H9 (cell line): Measurements from ENCODE around the gene PLEKHJ1. TPM values are rescaled to one million over a fixed set of nuclear protein-coding genes. Genes with fewer than 3 reads are reported as not detected.

ENCODE experiments used
- DNase-seq: peaks from one replicate; pipeline ENCODE4 v3.0.0-alpha.2; 2017
- H2AFZ ChIP-seq: one replicate; pipeline ENCODE4 v1.6.1; 2013; ENCODE audit warnings: mild to moderate bottlenecking, low read length, control low read depth, moderate library complexity
- H2AK5ac ChIP-seq: 2 replicates; pipeline ENCODE4 v1.6.1; 2013; ENCODE audit warnings: low read length, control low read depth, mixed read lengths; ENCODE audit not compliant: insufficient read length
- H2BK120ac ChIP-seq: one replicate; pipeline ENCODE4 v1.6.1; 2013; ENCODE audit warnings: low read depth, mild to moderate bottlenecking, low read length, control low read depth, inconsistent platforms; ENCODE audit not compliant: poor library complexity, severe bottlenecking
- H2BK12ac ChIP-seq: 2 replicates; pipeline ENCODE4 v1.6.1; 2013; ENCODE audit warnings: low read length, control low read depth, mixed read lengths, low read depth; ENCODE audit not compliant: insufficient read length
- H2BK15ac ChIP-seq: 2 replicates; pipeline ENCODE4 v1.6.1; 2013; ENCODE audit warnings: low read depth, low read length, control low read depth
- H2BK20ac ChIP-seq: one replicate; pipeline ENCODE4 v1.6.1; 2013; ENCODE audit warnings: low read depth, mild to moderate bottlenecking, low read length, control low read depth, inconsistent platforms; ENCODE audit not compliant: poor library complexity, severe bottlenecking
- H2BK5ac ChIP-seq: 2 replicates; pipeline ENCODE4 v1.6.1; 2013; ENCODE audit warnings: low read length, control low read depth, mixed read lengths; ENCODE audit not compliant: insufficient read length
- H3K14ac ChIP-seq: 2 replicates; pipeline ENCODE4 v1.6.1; 2013; ENCODE audit warnings: low read length, control low read depth; ENCODE audit not compliant: insufficient read depth
- H3K18ac ChIP-seq: 2 replicates; pipeline ENCODE4 v1.6.1; 2013; ENCODE audit warnings: low read depth, mild to moderate bottlenecking, mixed read lengths, low read length, control low read depth; ENCODE audit not compliant: insufficient read length
- H3K23ac ChIP-seq: 2 replicates; pipeline ENCODE4 v1.6.1; 2013; ENCODE audit warnings: low read length, control low read depth, mixed read lengths, low read depth; ENCODE audit not compliant: insufficient read length
- H3K23me2 ChIP-seq: 2 replicates; pipeline ENCODE4 v1.6.1; 2013; ENCODE audit warnings: low read depth, mild to moderate bottlenecking, mixed read lengths, low read length, control low read depth; ENCODE audit not compliant: insufficient read length, poor library complexity, severe bottlenecking
- H3K27ac ChIP-seq: 2 replicates; pipeline ENCODE4 v1.5.1; 2013; ENCODE audit warnings: low read length, control low read depth, mixed read lengths, low read depth; ENCODE audit not compliant: insufficient read length
- H3K27me3 ChIP-seq: 2 replicates; pipeline ENCODE4 v1.6.1; 2013; ENCODE audit warnings: low read length, control low read depth, inconsistent platforms; ENCODE audit not compliant: insufficient read depth
- H3K4ac ChIP-seq: 2 replicates; pipeline ENCODE4 v1.6.1; 2013; ENCODE audit warnings: low read depth, mild to moderate bottlenecking, control low read depth, inconsistent platforms, low read length, moderate library complexity
- H3K4me1 ChIP-seq: 2 replicates; pipeline ENCODE4 v1.6.1; 2013; ENCODE audit warnings: low read length, control low read depth, inconsistent platforms; ENCODE audit not compliant: insufficient read depth
- H3K4me2 ChIP-seq: 2 replicates; pipeline ENCODE4 v1.6.1; 2013; ENCODE audit warnings: low read length, control low read depth, mixed read lengths; ENCODE audit not compliant: insufficient read length, insufficient read depth
- H3K56ac ChIP-seq: 2 replicates; pipeline ENCODE4 v1.6.1; 2013; ENCODE audit warnings: low read depth, mild to moderate bottlenecking, mixed read lengths, low read length, control low read depth; ENCODE audit not compliant: insufficient read length
- H3K79me1 ChIP-seq: 2 replicates; pipeline ENCODE4 v1.6.1; 2013; ENCODE audit warnings: low read depth, mild to moderate bottlenecking, moderate library complexity, low read length, control low read depth, inconsistent platforms; ENCODE audit not compliant: insufficient read depth, poor library complexity, severe bottlenecking
- H3K79me2 ChIP-seq: 2 replicates; pipeline ENCODE4 v1.6.1; 2013; ENCODE audit warnings: low read length, control low read depth, inconsistent platforms; ENCODE audit not compliant: insufficient read depth
- H3K9ac ChIP-seq: 2 replicates; pipeline ENCODE4 v1.6.1; 2013; ENCODE audit warnings: low read length, control low read depth, mixed read lengths; ENCODE audit not compliant: insufficient read length; ENCODE audit errors: extremely low read depth
- H3K9me3 ChIP-seq: one replicate; pipeline ENCODE4 v1.6.1; 2013; ENCODE audit warnings: low read depth, low read length, inconsistent platforms; ENCODE audit not compliant: control insufficient read depth
- H3T11ph ChIP-seq: one replicate; pipeline ENCODE4 v1.6.1; 2013; ENCODE audit warnings: mild to moderate bottlenecking, low read length, control low read depth, inconsistent platforms
- H4K20me1 ChIP-seq: one replicate; pipeline ENCODE4 v1.6.1; 2013; ENCODE audit not compliant: control insufficient read depth, insufficient read length, insufficient read depth
- H4K5ac ChIP-seq: 2 replicates; pipeline ENCODE4 v1.6.1; 2013; ENCODE audit warnings: low read depth, mild to moderate bottlenecking, mixed read lengths, low read length, control low read depth; ENCODE audit not compliant: insufficient read length
- H4K8ac ChIP-seq: replicated peaks from 2 replicates; pipeline ENCODE4 v1.6.1; 2013; ENCODE audit warnings: low read length, control low read depth, mixed read lengths, low read depth; ENCODE audit not compliant: insufficient read length
- H4K91ac ChIP-seq: 2 replicates; pipeline ENCODE4 v1.6.1; 2013; ENCODE audit warnings: low read depth, mild to moderate bottlenecking, moderate library complexity, mixed read lengths, low read length, control low read depth; ENCODE audit not compliant: insufficient read length
- H3K27ac Mint-ChIP-seq, 3 experiments: 2 replicates in 2 of 3; 3 replicates in 1 of 3; pipeline ENCODE4 v1.8.0; 2020 to 2021; ENCODE audit warnings: mixed read lengths in 3 of 3, mild to moderate bottlenecking in 1 of 3, moderate library complexity in 1 of 3
- H3K27me3 Mint-ChIP-seq: 2 replicates; pipeline ENCODE4 v1.8.0; 2021; ENCODE audit warnings: low read depth, mild to moderate bottlenecking, moderate library complexity, mixed read lengths
- H3K36me3 Mint-ChIP-seq, 3 experiments: 2 replicates in 2 of 3; 3 replicates in 1 of 3; pipeline ENCODE4 v1.8.0; 2020 to 2021; ENCODE audit warnings: low read depth in 3 of 3, mixed read lengths in 3 of 3; ENCODE audit not compliant: insufficient read depth in 1 of 3
- H3K4me1 Mint-ChIP-seq, 2 experiments: 2 replicates each; pipeline ENCODE4 v1.8.0; 2020; ENCODE audit warnings: mixed read lengths in 2 of 2
- H3K4me3 Mint-ChIP-seq, 2 experiments: 2 replicates in 1 of 2; 3 replicates in 1 of 2; pipeline ENCODE4 v1.8.0; 2020 to 2021; ENCODE audit warnings: mild to moderate bottlenecking in 2 of 2, mixed read lengths in 2 of 2, moderate library complexity in 1 of 2
- H3K9me3 Mint-ChIP-seq, 2 experiments: 2 replicates in 1 of 2; 3 replicates in 1 of 2; pipeline ENCODE4 v1.8.0; 2020; ENCODE audit warnings: mild to moderate bottlenecking in 2 of 2, mixed read lengths in 2 of 2, moderate library complexity in 1 of 2
- WGBS: extraction: QIAGEN DNeasy Blood & Tissue Kit; methylation state at CpG from one replicate; pipeline ENCODE4 v1.1.7; 2013; ENCODE audit warnings: missing lambda C conversion rate, low lambda C conversion rate, mixed read lengths; ENCODE audit not compliant: insufficient read length; ENCODE audit errors: extremely low coverage; 5-methylcytosine and 5-hydroxymethylcytosine counted together
- total RNA-seq: library from RNA; stranded (reverse); gene quantifications from 2 replicates; pipeline ENCODE4 v1.2.1, GENCODE V29; 2021
- TF ChIP-seq, protein P1 (sequence below): fragments of 200-600 bp; sonication (generic); conservative IDR thresholded peaks from 3 replicates; pipeline ENCODE4 v1.8.0; 2021; ENCODE audit warnings: antibody characterized with exemption, mild to moderate bottlenecking

The PLEKHJ1 gene
- total RNA-seq, 1 experiment from 2014 or later: 139 TPM

DNA sequence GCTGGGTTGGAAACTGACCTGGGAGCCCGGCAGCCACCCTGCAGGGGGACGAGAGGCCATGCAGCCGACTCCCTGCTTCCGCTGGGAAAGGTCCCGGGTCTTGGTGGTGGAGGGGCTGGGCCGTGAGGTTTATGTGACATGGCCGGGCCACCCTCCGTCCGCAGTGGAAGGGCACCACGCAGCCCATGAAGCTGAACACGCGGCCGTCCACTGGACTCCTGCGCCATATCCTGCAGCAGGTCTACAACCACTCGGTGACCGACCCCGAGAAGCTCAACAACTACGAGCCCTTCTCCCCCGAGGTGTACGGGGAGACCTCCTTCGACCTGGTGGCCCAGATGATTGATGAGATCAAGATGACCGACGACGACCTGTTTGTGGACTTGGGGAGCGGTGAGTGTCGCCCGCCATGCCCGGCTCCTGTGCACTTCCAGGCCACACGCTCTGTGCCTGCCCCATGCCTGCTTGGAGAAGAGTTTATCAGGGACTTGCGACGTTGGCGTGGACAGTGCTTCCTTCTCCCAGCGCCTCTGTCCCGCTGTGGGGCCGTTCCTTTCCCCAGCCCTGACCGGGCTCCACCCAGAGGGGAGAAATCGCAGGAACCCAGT is 45.2 kb downstream of the PLEKHJ1 start:
- no peaks in the 10 kb centered on the region for H3K27me3 Mint-ChIP-seq
- WGBS: no CpG with 5 or more reads among the region's 37 CpGs
- no peak overlapping the region for H2BK5ac ChIP-seq
- H3T11ph ChIP-seq: no peak overlapping the region
- no peak overlapping the region for H2BK15ac ChIP-seq
- H3K27me3 ChIP-seq: no peaks in the 10 kb centered on the region
- no peak overlapping the region for H2BK12ac ChIP-seq
- H3K79me1 ChIP-seq: no peaks in the 10 kb centered on the region
- no peaks in the 10 kb centered on the region; the same call in 1 of the 2 replicates for H3K79me2 ChIP-seq
- no peak overlapping the region for H4K91ac ChIP-seq
- no peak overlapping the region for H4K5ac ChIP-seq
- no peak overlapping the region for H3K4me3 Mint-ChIP-seq
- no peak overlapping the region; the same call in 1 of the 2 replicates for H3K14ac ChIP-seq
- H3K27ac Mint-ChIP-seq: 0 out of 7 replicates have a peak overlapping the region, but pooled peaks of 2 of the 3 experiments have one; percentile 25 to 53
- no peaks in the 10 kb centered on the region for H3K4me1 ChIP-seq
- no peaks in the 10 kb centered on the region for H3K9me3 ChIP-seq
- H3K56ac ChIP-seq: no peak overlapping the region
- H3K36me3 Mint-ChIP-seq: peaks cover 17 to 56% (median 56%) of the 10 kb centered on the region in 3 experiments; a peak in 6 of 7 replicates
- no peaks in the 10 kb centered on the region for H3K23me2 ChIP-seq
- no peak overlapping the region for H3K4me2 ChIP-seq
- no peak overlapping the region for H2BK20ac ChIP-seq
- H4K20me1 ChIP-seq: peaks cover 3% of the 10 kb centered on the region
- no peak overlapping the region for H3K27ac ChIP-seq
- no peak overlapping the region for H3K23ac ChIP-seq
- TF ChIP-seq, protein P1, sequence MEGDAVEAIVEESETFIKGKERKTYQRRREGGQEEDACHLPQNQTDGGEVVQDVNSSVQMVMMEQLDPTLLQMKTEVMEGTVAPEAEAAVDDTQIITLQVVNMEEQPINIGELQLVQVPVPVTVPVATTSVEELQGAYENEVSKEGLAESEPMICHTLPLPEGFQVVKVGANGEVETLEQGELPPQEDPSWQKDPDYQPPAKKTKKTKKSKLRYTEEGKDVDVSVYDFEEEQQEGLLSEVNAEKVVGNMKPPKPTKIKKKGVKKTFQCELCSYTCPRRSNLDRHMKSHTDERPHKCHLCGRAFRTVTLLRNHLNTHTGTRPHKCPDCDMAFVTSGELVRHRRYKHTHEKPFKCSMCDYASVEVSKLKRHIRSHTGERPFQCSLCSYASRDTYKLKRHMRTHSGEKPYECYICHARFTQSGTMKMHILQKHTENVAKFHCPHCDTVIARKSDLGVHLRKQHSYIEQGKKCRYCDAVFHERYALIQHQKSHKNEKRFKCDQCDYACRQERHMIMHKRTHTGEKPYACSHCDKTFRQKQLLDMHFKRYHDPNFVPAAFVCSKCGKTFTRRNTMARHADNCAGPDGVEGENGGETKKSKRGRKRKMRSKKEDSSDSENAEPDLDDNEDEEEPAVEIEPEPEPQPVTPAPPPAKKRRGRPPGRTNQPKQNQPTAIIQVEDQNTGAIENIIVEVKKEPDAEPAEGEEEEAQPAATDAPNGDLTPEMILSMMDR: no peak
- 0 out of 4 replicates have a peak, but pooled peaks cover 0 to 2% of the 10 kb centered on the region in 2 experiments for H3K4me1 Mint-ChIP-seq
- H3K9me3 Mint-ChIP-seq: no peaks in the 10 kb centered on the region
- no peak overlapping the region for H2AFZ ChIP-seq
- no peak overlapping the region for H4K8ac ChIP-seq
- H3K18ac ChIP-seq: no peak overlapping the region
- H3K4ac ChIP-seq: no peak overlapping the region
- no peak overlapping the region for H3K9ac ChIP-seq
- H2AK5ac ChIP-seq: no peak overlapping the region
- H2BK120ac ChIP-seq: no peak overlapping the region
- DNase-seq: no peak
